ENCODE measurements around the gene CALML5.

Gene CALML5

DNA sequence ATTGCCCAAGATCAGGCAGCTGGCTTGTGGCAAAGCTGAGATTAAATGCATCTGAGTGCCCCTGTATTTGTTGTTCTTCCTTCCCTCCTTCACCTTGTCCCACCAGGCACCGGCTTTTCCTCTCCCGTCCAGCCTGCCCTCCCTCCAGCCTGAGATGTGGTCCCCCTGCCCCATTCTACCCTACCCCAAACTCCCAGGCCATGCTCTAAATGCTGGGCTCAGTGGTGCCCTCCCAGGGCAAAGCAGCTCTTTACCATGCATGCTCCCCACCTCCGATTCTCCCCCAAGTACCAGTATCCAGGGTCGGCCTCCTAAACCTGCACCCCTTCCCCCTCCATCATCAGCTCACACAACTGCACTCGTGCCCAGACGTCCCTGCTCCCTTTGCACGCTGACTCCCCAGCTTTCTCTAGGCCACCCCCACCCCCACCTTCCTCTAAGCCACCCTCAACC lies 36.5 kb downstream of the CALML5 start:
- DNase-seq (ENCODE audit: low spot score): no peak

DNA sequence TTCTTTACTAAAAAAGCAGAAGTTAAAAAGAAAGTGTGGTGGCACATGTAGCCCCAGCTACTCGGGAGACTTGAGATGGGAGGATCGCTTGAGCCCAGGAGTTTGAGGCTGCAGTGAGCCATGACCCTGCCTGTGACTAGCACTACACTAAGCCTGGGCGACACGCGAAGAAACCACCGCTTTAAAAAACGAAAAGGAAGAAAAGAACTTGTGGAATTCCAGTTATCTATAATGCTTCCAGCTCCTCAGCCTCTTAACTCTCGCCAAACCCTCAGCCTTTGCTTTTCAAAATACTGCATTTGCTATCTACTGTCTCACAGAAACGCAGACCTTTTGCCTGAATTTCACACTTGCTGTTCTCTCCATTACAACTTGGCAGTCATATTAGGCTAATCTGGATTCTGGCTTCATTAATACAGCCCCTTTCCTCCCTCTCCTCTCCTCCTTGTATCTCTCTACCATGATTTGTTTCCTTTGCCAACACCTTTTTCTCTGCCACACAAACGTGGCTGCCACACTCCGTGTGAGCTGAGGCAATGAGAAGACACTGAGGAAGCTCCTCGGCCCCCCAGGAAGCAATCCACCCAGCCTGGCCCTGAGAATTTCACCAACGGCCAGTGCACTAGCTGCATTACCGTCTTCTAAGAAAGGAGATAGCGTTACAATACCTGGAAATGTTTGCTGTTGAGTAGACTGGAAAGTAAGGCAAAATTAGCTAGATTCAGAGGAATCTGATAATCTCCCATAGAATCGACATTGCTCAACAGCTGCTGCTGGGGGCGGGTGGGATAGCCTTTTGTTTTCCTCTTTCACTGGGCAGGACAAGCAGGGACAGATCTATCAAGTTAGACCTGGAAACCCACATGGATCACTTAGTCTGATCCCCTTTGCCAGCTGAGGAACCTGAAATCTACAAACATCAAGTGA lies 37.2 kb downstream of the CALML5 start:
- DNase-seq (ENCODE audit: low spot score): no peak

DNA sequence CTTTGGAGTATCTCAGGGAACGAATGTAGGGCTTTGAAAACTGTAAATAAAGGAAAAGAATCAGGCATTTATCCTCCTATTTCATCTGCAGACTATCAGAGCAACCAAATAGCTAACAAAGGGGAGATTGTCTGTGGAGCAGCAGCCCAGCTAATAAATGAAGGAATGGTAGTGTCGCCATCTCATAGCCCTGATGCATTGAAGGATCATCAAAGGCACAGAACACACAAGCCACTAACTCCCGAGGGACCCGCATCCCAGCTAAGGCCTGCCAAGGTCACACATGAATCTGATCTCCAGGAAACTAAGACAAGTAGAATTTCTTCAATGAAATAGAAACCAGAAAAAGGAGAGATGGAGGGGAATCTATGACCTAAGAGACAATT lies 38.2 kb downstream of the CALML5 start:
- no peak for DNase-seq (ENCODE audit: low spot score)

DNA sequence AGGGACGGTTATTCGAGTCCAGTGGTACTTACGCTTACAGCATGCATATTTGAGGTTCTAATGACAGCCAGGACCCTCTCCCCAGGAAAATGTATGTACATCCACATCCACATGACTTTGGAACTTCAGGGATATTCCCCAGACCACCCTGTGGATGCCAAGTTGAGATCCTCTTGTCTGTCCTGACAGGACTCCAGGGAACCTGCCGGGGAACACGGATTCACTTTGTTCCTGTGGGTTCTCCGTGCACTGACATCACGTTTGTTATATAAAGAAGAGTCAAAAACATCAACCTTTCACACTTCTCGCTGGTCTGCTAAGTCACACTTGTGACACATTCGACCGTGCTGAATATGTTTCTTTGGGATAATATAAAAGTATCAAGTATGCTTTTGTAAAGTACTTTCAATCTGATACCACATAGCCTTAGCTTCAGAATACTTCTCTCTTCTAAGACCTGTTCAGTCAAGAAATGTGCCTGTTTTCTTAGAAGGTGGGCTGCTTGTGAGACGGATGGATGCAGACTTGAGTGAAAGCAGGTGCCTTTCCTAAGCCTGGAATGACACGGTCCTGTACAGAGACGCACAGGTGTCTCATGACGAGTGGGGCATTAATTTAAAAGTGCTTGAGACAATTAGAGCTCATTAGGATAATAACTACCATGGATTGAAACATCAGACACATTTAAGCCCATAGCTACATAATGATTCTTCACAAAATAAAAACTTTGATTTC lies 38.7 kb downstream of the CALML5 start:
- DNase-seq (ENCODE audit: low spot score): no peak

DNA sequence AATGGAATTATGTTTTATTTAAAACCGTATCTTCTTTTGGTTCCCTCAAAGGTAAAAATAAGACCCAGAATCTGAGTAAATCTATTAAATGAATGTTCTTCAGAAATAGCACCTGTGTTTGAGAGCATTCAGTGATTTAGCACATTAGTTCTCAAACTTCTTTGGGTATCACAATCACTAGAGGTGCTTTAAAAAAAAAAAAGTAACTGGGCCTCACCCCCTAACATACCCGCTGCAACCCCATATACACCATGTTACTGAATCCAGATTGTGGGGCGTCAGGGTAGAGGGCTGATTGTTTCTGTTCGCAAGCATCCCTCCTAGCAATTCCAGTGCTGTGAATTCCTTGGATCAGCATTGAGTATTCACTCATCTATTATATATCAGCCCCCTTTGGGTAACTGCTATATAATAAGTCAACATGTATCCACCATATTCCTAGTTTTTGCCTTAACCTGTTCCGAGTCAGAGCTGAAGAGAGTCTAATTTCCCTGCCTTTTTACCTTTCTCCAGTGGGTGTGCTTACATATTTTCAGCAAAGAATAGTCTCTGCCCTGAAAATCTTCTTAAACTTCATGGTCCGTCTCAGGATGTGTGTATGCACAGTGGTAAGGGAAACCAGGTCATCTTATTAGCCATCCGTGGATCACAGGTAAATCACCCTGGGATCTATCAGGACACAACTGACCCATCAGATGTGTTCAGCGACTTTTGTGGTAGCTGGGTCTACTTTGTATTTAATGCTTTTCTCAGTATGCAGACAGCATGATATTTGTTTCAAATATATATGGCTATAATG lies 40.2 kb downstream of the CALML5 start:
- DNase-seq (ENCODE audit: low spot score): no peak

DNA sequence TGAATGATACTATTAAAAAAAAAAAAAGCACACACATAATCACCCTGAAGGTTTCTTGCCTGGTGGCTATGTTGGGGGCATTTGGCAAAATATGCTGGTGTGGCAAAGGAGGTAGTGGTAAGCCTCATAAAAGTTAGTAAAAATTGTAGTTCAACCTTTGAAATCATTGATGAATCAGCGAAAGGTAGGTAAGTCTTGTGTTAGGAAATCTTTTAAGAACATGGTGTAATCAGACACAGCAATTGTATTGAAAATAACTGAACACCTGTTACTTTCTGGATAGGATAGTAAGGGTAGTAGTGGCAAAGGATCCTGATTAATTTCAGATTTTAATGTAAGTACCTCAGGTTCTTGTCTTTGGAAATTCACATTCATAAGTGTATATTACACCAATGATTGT lies 40.9 kb downstream of the CALML5 start:
- DNase-seq (ENCODE audit: low spot score): no peak

DNA sequence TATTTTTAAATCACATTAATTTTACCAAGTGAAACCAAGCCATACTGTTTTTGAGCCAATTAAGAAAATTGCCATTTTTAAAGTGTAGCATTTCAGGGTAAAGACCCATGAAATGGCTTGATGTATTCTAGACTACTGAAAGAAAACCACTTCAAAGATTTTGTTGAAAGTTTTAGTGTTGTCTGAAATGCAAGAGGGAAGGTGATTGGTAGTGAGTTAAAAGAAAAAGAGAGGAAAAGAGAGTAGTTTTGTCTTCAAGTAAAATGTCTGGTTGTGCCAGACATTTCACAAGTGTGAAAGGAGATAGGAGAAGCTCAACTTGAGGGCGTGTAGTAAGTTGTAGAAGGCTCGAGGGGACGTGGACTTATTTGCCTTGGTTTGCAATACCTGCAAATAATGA lies 41.6 kb downstream of the CALML5 start:
- DNase-seq (ENCODE audit: low spot score): no peak

DNA sequence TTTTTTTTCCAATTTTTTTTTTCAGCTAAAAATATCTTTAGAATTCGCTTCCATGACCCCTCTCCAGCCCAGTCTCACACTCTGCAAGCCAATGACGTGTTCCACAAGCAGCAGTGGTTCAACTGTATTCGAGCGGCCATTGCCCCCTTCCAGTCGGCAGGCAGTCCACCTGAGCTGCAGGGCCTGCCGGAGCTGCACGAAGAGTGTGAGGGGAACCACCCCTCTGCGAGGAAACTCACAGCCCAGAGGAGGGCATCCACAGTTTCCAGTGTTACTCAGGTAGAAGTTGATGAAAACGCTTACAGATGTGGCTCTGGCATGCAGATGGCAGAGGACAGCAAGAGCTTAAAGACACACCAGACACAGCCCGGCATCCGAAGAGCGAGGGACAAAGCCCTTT lies 42.8 kb downstream of the CALML5 start:
- no peak for DNase-seq (ENCODE audit: low spot score)

GRCh38 chr10:5453749-5454489 lies 45.5 kb downstream of the CALML5 start:
- no peak for DNase-seq (ENCODE audit: low spot score)

DNA sequence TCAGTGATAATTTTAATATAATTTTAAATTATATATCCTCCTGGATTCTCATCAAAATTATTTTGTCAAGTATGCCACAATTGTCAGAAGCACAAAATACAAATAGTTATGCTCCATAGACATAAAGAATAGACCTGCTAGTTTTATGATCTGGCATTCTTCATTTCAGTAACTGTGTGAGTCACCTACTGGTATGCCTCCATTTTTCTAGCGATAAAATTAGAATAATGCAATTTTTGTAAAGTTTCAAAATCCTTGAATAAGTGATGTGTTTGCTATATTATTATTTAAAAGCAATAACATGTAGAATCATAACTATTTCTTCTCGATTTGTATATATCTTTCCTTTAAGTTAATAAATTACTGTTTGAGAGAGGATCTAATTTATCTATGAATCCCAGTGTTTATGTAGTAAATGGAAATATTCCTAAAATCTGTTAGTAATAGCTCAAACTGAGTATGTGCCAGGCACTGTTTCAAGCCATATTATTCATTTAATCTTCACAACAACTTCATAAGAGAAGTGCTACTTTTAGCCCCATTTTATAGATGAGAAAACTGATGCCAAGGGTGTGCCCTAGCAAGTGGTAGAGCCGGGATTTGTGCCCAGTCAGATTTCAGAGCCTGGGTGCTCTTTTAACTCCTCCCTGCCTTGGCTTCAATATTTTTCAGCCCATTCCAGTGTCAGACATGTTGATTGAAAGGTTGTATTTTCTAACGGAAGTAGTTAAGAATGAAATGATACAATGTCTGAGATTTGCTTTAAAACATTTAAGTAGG lies 48.6 kb downstream of the CALML5 start:
- no peak for DNase-seq (ENCODE audit: low spot score)

GRCh38 chr10:5449823-5450222 lies 49.5 kb downstream of the CALML5 start:
- DNase-seq (ENCODE audit: low spot score): no peak

- no peak for DNase-seq (ENCODE audit: low spot score)
These were observed 50.1 kb downstream of the CALML5 start for GRCh38 chr10:5449227-5449626.
